GM23338 (cell line): Measurements from ENCODE around the gene COL21A1. TPM values are rescaled to one million over a fixed set of nuclear protein-coding genes. Genes with fewer than 3 reads are reported as not detected.

ENCODE experiments used
- ATAC-seq: fragments of 200-7000 bp; cut with Tn5 transposase; 3 replicates; pipeline ENCODE4 v1.9.1; 2020
- DNase-seq: peaks from one replicate; pipeline ENCODE4 v3.0.0-alpha.2; 2015; ENCODE audit warnings: low spot score
- H2AFZ ChIP-seq: fragments of 200-600 bp; sonication (generic); 2 replicates; pipeline ENCODE4 v1.8.0; 2016; ENCODE audit warnings: antibody characterized with exemption, mild to moderate bottlenecking, moderate library complexity
- H3F3A ChIP-seq: fragments of 200-600 bp; sonication (generic); replicated peaks from 2 replicates; pipeline ENCODE4 v1.8.0; 2017; ENCODE audit warnings: antibody characterized with exemption, mixed run types, low read depth
- H3K27ac ChIP-seq: fragments of 200-600 bp; sonication (generic); 2 replicates; pipeline ENCODE4 v1.6.1; 2016; ENCODE audit warnings: low read depth
- H3K27me3 ChIP-seq: fragments of 200-600 bp; sonication (generic); 2 replicates; pipeline ENCODE4 v1.8.0; 2016; ENCODE audit warnings: mild to moderate bottlenecking, mixed run types, moderate library complexity; ENCODE audit not compliant: insufficient read depth
- H3K36me3 ChIP-seq: fragments of 200-600 bp; sonication (generic); 2 replicates; pipeline ENCODE4 v1.8.0; 2016; ENCODE audit warnings: mild to moderate bottlenecking; ENCODE audit not compliant: insufficient read depth
- H3K4me1 ChIP-seq: fragments of 200-600 bp; sonication (generic); 2 replicates; pipeline ENCODE4 v1.8.0; 2016; ENCODE audit warnings: mild to moderate bottlenecking, moderate library complexity; ENCODE audit not compliant: insufficient read depth
- H3K4me2 ChIP-seq: fragments of 200-600 bp; sonication (generic); 2 replicates; pipeline ENCODE4 v1.7.1; 2017; ENCODE audit warnings: mixed run types
- H3K4me3 ChIP-seq: fragments of 200-600 bp; sonication (generic); 2 replicates; pipeline ENCODE4 v1.6.1; 2016; ENCODE audit warnings: mixed run types
- H3K79me2 ChIP-seq: fragments of 200-600 bp; sonication (generic); replicated peaks from 2 replicates; pipeline ENCODE4 v1.8.0; 2017; ENCODE audit warnings: mild to moderate bottlenecking; ENCODE audit not compliant: insufficient read depth
- H3K9me2 ChIP-seq: fragments of 200-600 bp; sonication (generic); 2 replicates; pipeline ENCODE4 v1.8.0; 2017; ENCODE audit not compliant: insufficient read depth
- H4K20me1 ChIP-seq: fragments of 200-600 bp; sonication (generic); replicated peaks from 2 replicates; pipeline ENCODE4 v1.8.0; 2017; ENCODE audit warnings: mild to moderate bottlenecking; ENCODE audit not compliant: insufficient read depth
- H3K27ac Mint-ChIP-seq: 2 replicates; pipeline ENCODE4 v1.8.0; 2020; ENCODE audit warnings: inconsistent platforms, mild to moderate bottlenecking, moderate library complexity, mixed read lengths
- H3K27me3 Mint-ChIP-seq: 3 replicates; pipeline ENCODE4 v1.8.0; 2022; ENCODE audit warnings: low read depth, mild to moderate bottlenecking, moderate library complexity, mixed read lengths, inconsistent platforms; ENCODE audit not compliant: insufficient read depth, poor library complexity
- H3K36me3 Mint-ChIP-seq: 3 replicates; pipeline ENCODE4 v1.8.0; 2021; ENCODE audit warnings: low read depth, mild to moderate bottlenecking, inconsistent platforms, moderate library complexity, mixed read lengths
- H3K4me1 Mint-ChIP-seq: 3 replicates; pipeline ENCODE4 v1.8.0; 2020; ENCODE audit warnings: mild to moderate bottlenecking, inconsistent platforms, mixed read lengths
- H3K4me3 Mint-ChIP-seq: 3 replicates; pipeline ENCODE4 v1.8.0; 2021; ENCODE audit warnings: moderate library complexity, mild to moderate bottlenecking, inconsistent platforms, mixed read lengths
- H3K9me3 Mint-ChIP-seq: 3 replicates; pipeline ENCODE4 v1.8.0; 2020; ENCODE audit warnings: moderate library complexity, mild to moderate bottlenecking, inconsistent platforms, mixed read lengths
- CREB1 ChIP-seq: fragments of 250-450 bp; sonication (Bioruptor Pico); IDR thresholded peaks from 2 replicates; pipeline ENCODE4 v1.5.0; 2020; ENCODE audit warnings: low read depth, mild to moderate bottlenecking, moderate library complexity
- EZH2 ChIP-seq: fragments of 200-600 bp; sonication (generic); IDR thresholded peaks from one replicate; pipeline ENCODE4 v1.8.0; 2017; ENCODE audit warnings: antibody characterized with exemption, mild to moderate bottlenecking, low read depth; ENCODE audit not compliant: unreplicated experiment
- EZH2phosphoT487 ChIP-seq: fragments of 200-600 bp; sonication (generic); IDR thresholded peaks from one replicate; pipeline ENCODE4 v1.8.1; 2018; ENCODE audit warnings: antibody characterized with exemption; ENCODE audit not compliant: unreplicated experiment
- JUNB ChIP-seq: IDR thresholded peaks from one replicate; pipeline ENCODE4 v1.6.1; 2016; ENCODE audit warnings: antibody characterized with exemption; ENCODE audit not compliant: unreplicated experiment
- NANOG ChIP-seq: IDR thresholded peaks from 2 replicates; pipeline ENCODE4 v1.6.1; 2016; ENCODE audit warnings: antibody characterized with exemption, borderline replicate concordance
- POLR2AphosphoS5 ChIP-seq: IDR thresholded peaks from 2 replicates; pipeline ENCODE4 v1.6.1; 2016; ENCODE audit warnings: antibody characterized with exemption, low read depth
- STAT1 ChIP-seq: IDR thresholded peaks from one replicate; pipeline ENCODE4 v1.6.1; 2016; ENCODE audit warnings: antibody characterized with exemption; ENCODE audit not compliant: unreplicated experiment
- ZNF114 ChIP-seq: fragments of 250-450 bp; sonication (Bioruptor Pico); IDR thresholded peaks from 2 replicates; pipeline ENCODE4 v1.5.0; 2020; ENCODE audit warnings: mild to moderate bottlenecking, moderate library complexity
- ZNF331 ChIP-seq: fragments of 250-450 bp; sonication (Bioruptor Pico); IDR thresholded peaks from 2 replicates; pipeline ENCODE4 v1.5.0; 2020; ENCODE audit warnings: low read depth, mild to moderate bottlenecking, moderate library complexity
- polyA plus RNA-seq: library from polyadenylated mRNA; unstranded; fragments of >200 nt; fragmentation: Nextera tagmentation; extraction: Ambion mirVana; gene quantifications from 2 replicates; pipeline ENCODE4 v1.2.1, GENCODE V29; 2016
- total RNA-seq: library from RNA; depleted of rRNA; stranded (reverse); fragments of >200 nt; shearing (Covaris generic); gene quantifications from 2 replicates; pipeline ENCODE4 v1.2.3, GENCODE V29; 2014
- TF ChIP-seq, protein P1 (sequence below), 2 experiments: fragments of 200-600 bp in 1 of 2; sonication (generic) in 1 of 2; conservative IDR thresholded peaks; 2 replicates each; pipeline versions ENCODE4 v1.5.1 to v1.6.1; 2016 to 2017; ENCODE audit warnings: antibody characterized with exemption in 2 of 2, low read depth in 2 of 2, mild to moderate bottlenecking in 2 of 2, moderate library complexity in 1 of 2
- TF ChIP-seq, protein P2 (sequence below): fragments of 250-450 bp; sonication (Bioruptor Pico); IDR thresholded peaks from 2 replicates; pipeline ENCODE4 v1.5.0; 2020; ENCODE audit warnings: mild to moderate bottlenecking, moderate library complexity
- TF ChIP-seq, protein P3 (sequence below): IDR thresholded peaks from 2 replicates; pipeline ENCODE4 v1.6.1; 2016; ENCODE audit warnings: antibody characterized with exemption
- TF ChIP-seq, protein P4 (sequence below): IDR thresholded peaks from one replicate; pipeline ENCODE4 v1.6.1; 2018; ENCODE audit warnings: antibody characterized with exemption; ENCODE audit not compliant: unreplicated experiment

COL21A1 gene
- total and polyA plus RNA-seq, 2 experiments from 2014 or later = 5.0 to 6.2 TPM

DNA sequence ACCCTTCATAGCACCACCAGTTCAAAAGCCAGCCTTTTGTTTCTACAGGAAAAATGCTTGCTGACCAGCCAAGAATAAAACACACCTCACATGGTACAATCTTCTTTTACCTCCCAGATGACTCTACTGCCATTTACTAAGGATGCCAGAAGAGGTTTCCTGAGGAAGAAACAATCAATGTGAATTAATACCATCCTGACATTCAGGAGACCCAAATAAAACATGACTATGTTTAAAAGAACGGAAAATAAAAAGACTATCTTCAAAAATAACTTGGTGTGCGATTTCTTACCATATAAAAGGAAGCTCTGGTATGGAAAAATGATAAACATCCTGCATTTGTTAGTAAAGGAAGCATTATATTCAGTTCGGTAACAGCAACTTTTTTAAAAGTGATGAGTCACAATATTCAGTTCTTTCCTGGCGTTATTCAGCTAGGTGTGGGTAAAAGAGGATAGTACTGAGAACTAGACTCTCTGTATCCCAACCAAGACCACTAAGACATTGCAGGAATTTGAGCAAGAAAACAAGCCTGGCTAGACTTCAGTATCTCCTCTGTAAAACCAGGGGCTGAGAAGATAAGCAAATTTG is 16.3 kb downstream of the COL21A1 start:
- Mint-ChIP-seq H3K9me3 (no peaks in the 10 kb centered on the region), H3K27me3 (no peaks in the 10 kb centered on the region), H3K36me3 (no peaks in the 10 kb centered on the region), H3K4me3 (no peak overlapping the region), H3K27ac (peak overlapping the region; percentile 71), H3K4me1 (peaks cover 3% of the 10 kb centered on the region; the same call in 1 of the 3 replicates)
- H3K4me3 ChIP-seq = no peak overlapping the region
- no peak overlapping the region for H3K4me2 ChIP-seq
- no peaks in the 10 kb centered on the region for H3K79me2 ChIP-seq
- DNase-seq (no peak), ATAC-seq (no peak)
- no peaks in the 10 kb centered on the region for H3F3A ChIP-seq
- no peaks in the 10 kb centered on the region for H4K20me1 ChIP-seq
- H3K36me3 ChIP-seq = no peaks in the 10 kb centered on the region
- H3K27me3 ChIP-seq = no peaks in the 10 kb centered on the region
- no peaks in the 10 kb centered on the region for H3K9me2 ChIP-seq
- H3K4me1 ChIP-seq = no peaks in the 10 kb centered on the region
- no peak overlapping the region for H2AFZ ChIP-seq
- TF ChIP-seq ZNF114 (CRISPR knock-in tag) = no peak
- TF ChIP-seq, protein P1, sequence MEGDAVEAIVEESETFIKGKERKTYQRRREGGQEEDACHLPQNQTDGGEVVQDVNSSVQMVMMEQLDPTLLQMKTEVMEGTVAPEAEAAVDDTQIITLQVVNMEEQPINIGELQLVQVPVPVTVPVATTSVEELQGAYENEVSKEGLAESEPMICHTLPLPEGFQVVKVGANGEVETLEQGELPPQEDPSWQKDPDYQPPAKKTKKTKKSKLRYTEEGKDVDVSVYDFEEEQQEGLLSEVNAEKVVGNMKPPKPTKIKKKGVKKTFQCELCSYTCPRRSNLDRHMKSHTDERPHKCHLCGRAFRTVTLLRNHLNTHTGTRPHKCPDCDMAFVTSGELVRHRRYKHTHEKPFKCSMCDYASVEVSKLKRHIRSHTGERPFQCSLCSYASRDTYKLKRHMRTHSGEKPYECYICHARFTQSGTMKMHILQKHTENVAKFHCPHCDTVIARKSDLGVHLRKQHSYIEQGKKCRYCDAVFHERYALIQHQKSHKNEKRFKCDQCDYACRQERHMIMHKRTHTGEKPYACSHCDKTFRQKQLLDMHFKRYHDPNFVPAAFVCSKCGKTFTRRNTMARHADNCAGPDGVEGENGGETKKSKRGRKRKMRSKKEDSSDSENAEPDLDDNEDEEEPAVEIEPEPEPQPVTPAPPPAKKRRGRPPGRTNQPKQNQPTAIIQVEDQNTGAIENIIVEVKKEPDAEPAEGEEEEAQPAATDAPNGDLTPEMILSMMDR (conservative IDR thresholded peaks at IDR 0.05; ENCODE audit: low read depth in 2 of 2) = no peak
- TF ChIP-seq JUNB = no peak
- TF ChIP-seq STAT1 = no peak
- TF ChIP-seq CREB1 = no peak
- TF ChIP-seq ZNF331 = no peak
- TF ChIP-seq, protein P2, sequence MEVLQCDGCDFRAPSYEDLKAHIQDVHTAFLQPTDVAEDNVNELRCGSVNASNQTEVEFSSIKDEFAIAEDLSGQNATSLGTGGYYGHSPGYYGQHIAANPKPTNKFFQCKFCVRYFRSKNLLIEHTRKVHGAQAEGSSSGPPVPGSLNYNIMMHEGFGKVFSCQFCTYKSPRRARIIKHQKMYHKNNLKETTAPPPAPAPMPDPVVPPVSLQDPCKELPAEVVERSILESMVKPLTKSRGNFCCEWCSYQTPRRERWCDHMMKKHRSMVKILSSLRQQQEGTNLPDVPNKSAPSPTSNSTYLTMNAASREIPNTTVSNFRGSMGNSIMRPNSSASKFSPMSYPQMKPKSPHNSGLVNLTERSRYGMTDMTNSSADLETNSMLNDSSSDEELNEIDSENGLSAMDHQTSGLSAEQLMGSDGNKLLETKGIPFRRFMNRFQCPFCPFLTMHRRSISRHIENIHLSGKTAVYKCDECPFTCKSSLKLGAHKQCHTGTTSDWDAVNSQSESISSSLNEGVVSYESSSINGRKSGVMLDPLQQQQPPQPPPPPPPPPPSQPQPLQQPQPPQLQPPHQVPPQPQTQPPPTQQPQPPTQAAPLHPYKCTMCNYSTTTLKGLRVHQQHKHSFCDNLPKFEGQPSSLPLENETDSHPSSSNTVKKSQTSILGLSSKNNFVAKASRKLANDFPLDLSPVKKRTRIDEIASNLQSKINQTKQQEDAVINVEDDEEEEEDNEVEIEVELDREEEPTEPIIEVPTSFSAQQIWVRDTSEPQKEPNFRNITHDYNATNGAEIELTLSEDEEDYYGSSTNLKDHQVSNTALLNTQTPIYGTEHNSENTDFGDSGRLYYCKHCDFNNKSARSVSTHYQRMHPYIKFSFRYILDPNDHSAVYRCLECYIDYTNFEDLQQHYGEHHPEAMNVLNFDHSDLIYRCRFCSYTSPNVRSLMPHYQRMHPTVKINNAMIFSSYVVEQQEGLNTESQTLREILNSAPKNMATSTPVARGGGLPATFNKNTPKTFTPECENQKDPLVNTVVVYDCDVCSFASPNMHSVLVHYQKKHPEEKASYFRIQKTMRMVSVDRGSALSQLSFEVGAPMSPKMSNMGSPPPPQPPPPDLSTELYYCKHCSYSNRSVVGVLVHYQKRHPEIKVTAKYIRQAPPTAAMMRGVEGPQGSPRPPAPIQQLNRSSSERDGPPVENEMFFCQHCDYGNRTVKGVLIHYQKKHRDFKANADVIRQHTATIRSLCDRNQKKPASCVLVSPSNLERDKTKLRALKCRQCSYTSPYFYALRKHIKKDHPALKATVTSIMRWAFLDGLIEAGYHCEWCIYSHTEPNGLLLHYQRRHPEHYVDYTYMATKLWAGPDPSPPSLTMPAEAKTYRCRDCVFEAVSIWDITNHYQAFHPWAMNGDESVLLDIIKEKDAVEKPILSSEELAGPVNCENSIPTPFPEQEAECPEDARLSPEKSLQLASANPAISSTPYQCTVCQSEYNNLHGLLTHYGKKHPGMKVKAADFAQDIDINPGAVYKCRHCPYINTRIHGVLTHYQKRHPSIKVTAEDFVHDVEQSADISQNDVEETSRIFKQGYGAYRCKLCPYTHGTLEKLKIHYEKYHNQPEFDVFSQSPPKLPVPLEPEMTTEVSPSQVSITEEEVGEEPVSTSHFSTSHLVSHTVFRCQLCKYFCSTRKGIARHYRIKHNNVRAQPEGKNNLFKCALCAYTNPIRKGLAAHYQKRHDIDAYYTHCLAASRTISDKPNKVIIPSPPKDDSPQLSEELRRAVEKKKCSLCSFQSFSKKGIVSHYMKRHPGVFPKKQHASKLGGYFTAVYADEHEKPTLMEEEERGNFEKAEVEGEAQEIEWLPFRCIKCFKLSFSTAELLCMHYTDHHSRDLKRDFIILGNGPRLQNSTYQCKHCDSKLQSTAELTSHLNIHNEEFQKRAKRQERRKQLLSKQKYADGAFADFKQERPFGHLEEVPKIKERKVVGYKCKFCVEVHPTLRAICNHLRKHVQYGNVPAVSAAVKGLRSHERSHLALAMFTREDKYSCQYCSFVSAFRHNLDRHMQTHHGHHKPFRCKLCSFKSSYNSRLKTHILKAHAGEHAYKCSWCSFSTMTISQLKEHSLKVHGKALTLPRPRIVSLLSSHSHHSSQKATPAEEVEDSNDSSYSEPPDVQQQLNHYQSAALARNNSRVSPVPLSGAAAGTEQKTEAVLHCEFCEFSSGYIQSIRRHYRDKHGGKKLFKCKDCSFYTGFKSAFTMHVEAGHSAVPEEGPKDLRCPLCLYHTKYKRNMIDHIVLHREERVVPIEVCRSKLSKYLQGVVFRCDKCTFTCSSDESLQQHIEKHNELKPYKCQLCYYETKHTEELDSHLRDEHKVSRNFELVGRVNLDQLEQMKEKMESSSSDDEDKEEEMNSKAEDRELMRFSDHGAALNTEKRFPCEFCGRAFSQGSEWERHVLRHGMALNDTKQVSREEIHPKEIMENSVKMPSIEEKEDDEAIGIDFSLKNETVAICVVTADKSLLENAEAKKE = no peak
- TF ChIP-seq POLR2AphosphoS5 = no peak
- TF ChIP-seq, protein P3, sequence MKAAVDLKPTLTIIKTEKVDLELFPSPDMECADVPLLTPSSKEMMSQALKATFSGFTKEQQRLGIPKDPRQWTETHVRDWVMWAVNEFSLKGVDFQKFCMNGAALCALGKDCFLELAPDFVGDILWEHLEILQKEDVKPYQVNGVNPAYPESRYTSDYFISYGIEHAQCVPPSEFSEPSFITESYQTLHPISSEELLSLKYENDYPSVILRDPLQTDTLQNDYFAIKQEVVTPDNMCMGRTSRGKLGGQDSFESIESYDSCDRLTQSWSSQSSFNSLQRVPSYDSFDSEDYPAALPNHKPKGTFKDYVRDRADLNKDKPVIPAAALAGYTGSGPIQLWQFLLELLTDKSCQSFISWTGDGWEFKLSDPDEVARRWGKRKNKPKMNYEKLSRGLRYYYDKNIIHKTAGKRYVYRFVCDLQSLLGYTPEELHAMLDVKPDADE = no peak
- no peak for TF ChIP-seq NANOG
- TF ChIP-seq, protein P4, sequence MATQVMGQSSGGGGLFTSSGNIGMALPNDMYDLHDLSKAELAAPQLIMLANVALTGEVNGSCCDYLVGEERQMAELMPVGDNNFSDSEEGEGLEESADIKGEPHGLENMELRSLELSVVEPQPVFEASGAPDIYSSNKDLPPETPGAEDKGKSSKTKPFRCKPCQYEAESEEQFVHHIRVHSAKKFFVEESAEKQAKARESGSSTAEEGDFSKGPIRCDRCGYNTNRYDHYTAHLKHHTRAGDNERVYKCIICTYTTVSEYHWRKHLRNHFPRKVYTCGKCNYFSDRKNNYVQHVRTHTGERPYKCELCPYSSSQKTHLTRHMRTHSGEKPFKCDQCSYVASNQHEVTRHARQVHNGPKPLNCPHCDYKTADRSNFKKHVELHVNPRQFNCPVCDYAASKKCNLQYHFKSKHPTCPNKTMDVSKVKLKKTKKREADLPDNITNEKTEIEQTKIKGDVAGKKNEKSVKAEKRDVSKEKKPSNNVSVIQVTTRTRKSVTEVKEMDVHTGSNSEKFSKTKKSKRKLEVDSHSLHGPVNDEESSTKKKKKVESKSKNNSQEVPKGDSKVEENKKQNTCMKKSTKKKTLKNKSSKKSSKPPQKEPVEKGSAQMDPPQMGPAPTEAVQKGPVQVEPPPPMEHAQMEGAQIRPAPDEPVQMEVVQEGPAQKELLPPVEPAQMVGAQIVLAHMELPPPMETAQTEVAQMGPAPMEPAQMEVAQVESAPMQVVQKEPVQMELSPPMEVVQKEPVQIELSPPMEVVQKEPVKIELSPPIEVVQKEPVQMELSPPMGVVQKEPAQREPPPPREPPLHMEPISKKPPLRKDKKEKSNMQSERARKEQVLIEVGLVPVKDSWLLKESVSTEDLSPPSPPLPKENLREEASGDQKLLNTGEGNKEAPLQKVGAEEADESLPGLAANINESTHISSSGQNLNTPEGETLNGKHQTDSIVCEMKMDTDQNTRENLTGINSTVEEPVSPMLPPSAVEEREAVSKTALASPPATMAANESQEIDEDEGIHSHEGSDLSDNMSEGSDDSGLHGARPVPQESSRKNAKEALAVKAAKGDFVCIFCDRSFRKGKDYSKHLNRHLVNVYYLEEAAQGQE = no peak
- TF ChIP-seq EZH2 = no peak
- no peak for TF ChIP-seq EZH2phosphoT487
- no peak overlapping the region for H3K27ac ChIP-seq
